IMR-90 (cell line): ENCODE measurements around the gene NRM.
"Not testable (repeated sequence)": the region's sequence is repeated elsewhere in the genome, so short reads cannot be mapped to it uniquely, and the experiment has no call there.

Source experiments
- CHD1 ChIP-seq: IDR thresholded peaks from 2 replicates; pipeline ENCODE4 v1.6.1; 2012; ENCODE audit warnings: low read depth, low read length, improper control_type of control experiment
- CTCF ChIP-seq: conservative IDR thresholded peaks from 2 replicates; pipeline ENCODE4 v1.5.1; 2012; ENCODE audit warnings: mild to moderate bottlenecking, low read depth, low read length, improper control_type of control experiment
- POLR2A ChIP-seq: IDR thresholded peaks from 2 replicates; pipeline ENCODE4 v1.6.1; 2012; ENCODE audit warnings: mild to moderate bottlenecking, low read depth, low read length
- RAD21 ChIP-seq: IDR thresholded peaks from 2 replicates; pipeline ENCODE4 v1.6.1; 2012; ENCODE audit warnings: low read length, improper control_type of control experiment
- RCOR1 ChIP-seq: IDR thresholded peaks from 2 replicates; pipeline ENCODE4 v1.6.1; 2012; ENCODE audit warnings: mild to moderate bottlenecking, low read length, improper control_type of control experiment; ENCODE audit not compliant: insufficient replicate concordance
- RFX5 ChIP-seq: IDR thresholded peaks from 2 replicates; pipeline ENCODE4 v1.8.0; 2012; ENCODE audit warnings: low read depth, mild to moderate bottlenecking, low read length, moderate library complexity
- SMC3 ChIP-seq: fragments of 150-350 bp; IDR thresholded peaks from 2 replicates; pipeline ENCODE4 v1.6.1; 2016; ENCODE audit warnings: low read depth, mild to moderate bottlenecking, antibody characterized with exemption, low read length, moderate library complexity

GRCh38 chr6:30666300-30666699, 24.5 kb downstream of the NRM start:
- TF ChIP-seq CTCF, RCOR1, SMC3, POLR2A, CHD1, RFX5, RAD21: not testable (repeated sequence)
